OCI-LY3 (cell line): Measurements from ENCODE around the gene BRD1.

Experiments
- CTCF ChIP-seq: fragments of 200-600, 300-600 bp; sonication (generic); IDR thresholded peaks from 2 replicates; pipeline ENCODE4 v1.5.1; 2014; ENCODE audit warnings: antibody characterized with exemption, low read length, low read depth
- EZH2phosphoT487 ChIP-seq: fragments of 200-600 bp; shearing (Covaris generic); IDR thresholded peaks from 2 replicates; pipeline ENCODE4 v1.6.1; 2018; ENCODE audit warnings: antibody characterized with exemption, mixed run types, low read depth

DNA sequence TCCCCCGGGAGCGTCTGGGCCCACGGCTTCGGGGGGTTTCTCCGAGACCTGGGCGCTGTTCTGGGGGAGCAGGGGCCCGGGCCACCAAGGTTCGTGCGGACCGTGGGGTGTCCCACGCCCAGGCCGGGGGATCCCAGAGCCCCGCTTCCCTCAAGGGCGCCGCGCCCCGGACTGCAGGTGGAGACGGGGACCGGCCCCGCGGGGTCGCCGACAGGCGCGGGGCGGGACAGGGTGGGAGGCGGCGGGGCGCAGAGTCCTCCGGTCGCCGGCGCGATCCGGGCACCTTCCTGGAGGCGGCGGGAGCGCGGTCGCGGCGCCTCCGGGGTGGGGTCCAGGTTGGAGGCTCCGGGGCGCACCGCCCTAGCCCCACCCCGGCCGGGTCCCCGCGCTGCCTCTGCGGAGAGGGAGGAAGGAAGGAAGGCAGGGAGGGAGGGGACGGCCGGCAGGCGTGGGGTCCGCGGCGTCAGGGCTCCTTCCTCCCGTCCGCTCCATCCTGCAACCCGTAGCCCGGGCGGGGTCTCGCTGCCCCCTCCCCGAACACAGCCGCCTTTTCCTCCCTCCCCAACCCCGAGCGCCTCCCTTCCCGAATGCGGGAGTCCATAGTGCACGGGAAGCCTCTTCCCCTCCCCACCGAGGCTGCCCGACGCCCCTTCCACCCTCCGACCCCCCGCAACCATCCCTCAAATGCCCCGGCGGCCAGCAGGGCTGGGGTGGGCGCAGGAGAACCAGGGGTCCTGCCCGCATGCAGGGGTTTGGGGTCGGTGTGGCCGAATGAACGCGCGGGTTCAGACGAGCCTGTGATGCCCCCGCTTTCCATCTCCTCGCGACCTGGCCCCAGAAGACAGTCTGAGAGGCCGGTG, 21.7 kb upstream of the BRD1 start:
- no peak for TF ChIP-seq CTCF
- TF ChIP-seq EZH2phosphoT487: no peak
